GM12872 (cell line): Measurements from ENCODE around the gene RAP1GDS1.

Experiments used
- TF ChIP-seq, protein P1 (sequence below): IDR thresholded peaks from 3 replicates; pipeline ENCODE4 v1.5.1; 2011; ENCODE audit warnings: low read depth, mild to moderate bottlenecking, low read length, moderate library complexity; ENCODE audit not compliant: insufficient read depth

The RAP1GDS1 gene

DNA sequence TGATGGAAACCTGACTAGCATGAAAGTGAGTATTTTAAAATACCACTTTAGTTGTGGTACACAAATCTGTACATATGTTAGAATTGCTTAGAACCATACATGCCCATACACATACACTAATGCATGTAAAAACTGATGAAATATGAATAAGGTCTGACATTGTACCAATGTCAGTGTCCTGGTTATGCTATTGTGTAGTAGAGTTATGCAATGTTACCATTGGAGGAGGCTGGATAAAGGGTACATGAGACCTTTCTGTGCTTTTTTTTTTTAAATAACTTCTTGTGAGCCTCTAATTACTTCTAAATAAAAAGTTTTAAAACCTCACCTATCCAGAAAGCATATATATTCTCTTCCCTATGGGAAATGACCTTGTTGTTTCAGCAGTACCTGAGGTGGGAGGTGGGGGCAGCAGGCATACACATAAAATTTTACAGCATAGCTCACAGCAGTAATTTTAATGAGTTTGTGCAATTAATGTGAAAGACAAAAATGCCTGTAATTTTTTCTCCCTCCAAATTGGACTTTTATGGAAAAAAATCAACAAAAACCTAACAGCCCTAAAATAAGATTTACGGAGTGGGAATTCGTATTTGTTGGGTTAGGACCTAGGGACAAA lies 97.6 kb downstream of the RAP1GDS1 start:
- TF ChIP-seq, protein P1, sequence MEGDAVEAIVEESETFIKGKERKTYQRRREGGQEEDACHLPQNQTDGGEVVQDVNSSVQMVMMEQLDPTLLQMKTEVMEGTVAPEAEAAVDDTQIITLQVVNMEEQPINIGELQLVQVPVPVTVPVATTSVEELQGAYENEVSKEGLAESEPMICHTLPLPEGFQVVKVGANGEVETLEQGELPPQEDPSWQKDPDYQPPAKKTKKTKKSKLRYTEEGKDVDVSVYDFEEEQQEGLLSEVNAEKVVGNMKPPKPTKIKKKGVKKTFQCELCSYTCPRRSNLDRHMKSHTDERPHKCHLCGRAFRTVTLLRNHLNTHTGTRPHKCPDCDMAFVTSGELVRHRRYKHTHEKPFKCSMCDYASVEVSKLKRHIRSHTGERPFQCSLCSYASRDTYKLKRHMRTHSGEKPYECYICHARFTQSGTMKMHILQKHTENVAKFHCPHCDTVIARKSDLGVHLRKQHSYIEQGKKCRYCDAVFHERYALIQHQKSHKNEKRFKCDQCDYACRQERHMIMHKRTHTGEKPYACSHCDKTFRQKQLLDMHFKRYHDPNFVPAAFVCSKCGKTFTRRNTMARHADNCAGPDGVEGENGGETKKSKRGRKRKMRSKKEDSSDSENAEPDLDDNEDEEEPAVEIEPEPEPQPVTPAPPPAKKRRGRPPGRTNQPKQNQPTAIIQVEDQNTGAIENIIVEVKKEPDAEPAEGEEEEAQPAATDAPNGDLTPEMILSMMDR, result no peak

DNA sequence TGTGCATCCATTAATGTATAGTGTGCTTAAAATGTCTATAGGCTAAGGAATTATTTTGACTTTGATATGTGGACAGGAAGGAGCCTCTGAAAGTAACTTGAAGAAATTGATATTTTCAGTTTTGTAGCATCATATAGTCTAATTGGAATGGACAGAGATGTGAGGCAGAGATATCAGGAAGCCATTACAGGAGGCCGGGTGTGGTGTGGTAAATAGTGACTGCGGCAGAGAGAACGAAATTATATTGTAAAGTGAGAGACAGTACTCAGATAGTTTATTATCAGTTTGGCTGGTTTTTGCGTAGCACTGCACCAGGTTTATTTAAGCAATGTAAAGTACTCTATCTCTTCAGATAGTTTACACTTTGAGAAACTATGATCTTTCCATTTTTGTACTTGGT lies 98.5 kb downstream of the RAP1GDS1 start:
- TF ChIP-seq, protein P1, result no peak

DNA sequence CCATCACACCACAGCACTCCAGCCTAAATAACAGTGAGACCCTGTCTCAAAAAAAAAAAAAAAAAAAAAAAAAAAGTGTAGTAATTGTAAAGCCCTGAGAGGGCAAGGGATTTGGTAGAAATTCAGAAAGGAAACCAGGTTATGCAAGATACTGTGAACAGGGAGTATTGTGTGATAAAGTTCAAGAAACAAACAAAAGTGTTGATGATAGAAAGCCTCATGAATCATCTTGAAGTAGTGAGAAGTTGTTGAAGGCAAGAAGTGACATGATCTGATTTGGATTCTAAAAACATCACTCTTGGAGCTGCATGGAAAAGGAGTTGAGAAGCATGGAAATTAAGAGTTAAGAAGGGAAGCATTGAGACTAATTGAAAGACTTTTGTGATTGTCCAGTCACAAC lies 102.2 kb downstream of the RAP1GDS1 start:
- TF ChIP-seq, protein P1, result no peak

DNA sequence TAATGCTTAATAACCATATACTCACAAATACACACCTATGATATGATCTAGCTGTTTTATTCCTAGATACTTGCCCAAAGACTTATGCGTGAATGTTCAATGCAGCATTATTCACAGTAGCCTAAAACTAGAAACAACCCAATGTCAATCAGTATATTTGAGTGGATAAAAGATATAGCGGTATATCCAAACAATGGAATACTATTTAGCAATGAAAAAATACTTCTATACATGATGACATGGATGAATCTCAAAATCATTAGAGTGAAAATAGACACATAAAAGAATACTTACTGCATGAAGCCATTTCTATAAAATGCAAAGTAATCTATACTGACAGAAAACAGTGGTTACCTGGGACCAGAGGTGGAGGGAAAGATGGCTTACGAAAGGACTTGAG lies 108.1 kb downstream of the RAP1GDS1 start:
- TF ChIP-seq, protein P1, result no peak

DNA sequence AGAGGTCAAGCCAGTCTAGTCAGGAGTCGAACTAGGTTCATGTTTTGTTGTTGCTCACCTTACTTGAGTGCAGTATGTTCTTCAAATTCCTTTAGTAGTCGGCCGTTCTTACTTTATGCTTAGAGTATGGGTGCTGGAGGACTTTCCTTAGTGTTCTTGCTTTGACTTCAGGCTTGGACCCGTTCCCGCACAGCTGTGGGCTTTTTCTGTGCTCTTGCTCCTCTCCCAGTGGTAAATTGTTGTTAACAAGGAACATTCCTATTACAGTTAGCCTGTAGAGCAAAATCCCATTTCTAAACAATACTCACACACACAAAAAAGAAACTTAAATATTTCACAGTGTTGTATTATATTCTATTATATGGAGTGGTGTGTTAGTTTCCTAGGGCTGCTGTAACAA lies 113.5 kb downstream of the RAP1GDS1 start:
- TF ChIP-seq, protein P1, result no peak

DNA sequence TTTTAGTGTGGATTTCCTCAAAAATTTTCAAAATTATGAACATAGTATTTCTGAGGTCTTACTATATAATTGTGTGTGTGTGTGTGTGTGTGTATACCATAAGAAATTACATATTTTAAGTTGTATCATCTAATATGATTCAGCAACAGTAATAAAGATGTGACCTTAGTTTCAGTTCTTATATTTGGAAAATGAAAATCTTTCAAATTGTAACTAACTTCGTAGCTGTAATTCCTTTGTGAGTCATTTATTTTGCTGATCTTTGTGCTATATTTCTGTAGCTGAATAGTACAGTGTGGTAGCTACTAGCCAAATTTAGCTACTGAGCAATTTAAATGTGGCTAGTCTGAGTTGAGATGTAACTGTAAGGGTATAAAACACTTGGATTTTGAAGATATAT lies 116.4 kb downstream of the RAP1GDS1 start:
- TF ChIP-seq, protein P1, result no peak

DNA sequence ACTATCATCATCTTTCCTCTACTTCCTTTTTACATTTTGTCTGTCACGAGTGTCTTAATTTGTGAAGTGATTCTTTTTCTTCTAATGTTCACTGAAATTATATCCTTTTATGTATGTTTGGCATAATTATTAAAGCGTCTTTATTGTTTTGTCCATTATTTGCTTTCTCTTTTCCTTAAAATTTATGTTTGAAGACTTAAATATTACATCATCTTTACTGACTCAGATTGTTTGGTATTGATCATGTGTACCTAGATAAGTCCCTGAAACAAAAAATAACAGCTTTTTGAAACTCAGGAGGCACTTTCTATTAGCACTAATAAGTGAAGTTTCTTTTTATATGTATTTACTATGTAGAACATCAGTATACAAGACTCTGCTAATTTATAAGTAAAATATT lies 120.1 kb downstream of the RAP1GDS1 start:
- TF ChIP-seq, protein P1, result no peak
